Measurements from ENCODE around the gene RHBDL3. TPM values are rescaled to one million over a fixed set of nuclear protein-coding genes. Genes with fewer than 3 reads are reported as not detected.
A peak's percentile ranks its signal among the peaks of the same experiment; 100 is the strongest.

RHBDL3 gene
- total RNA-seq, 2 donors from 2014 or later: 0.33 to 0.40 TPM

- DNase-seq (ENCODE audit: low spot score) (no peak), ATAC-seq (no peak)
- H3K4me1 Mint-ChIP-seq (ENCODE audit: low read depth in 2 of 2): peaks cover 31 to 44% of the 10 kb centered on the region in 2 donors
- peak overlapping the region; percentile 0 to 26 for H3K27ac Mint-ChIP-seq
- peak overlapping the region; percentile 75 for H3K4me3 Mint-ChIP-seq
- H3K9me3 Mint-ChIP-seq: no peaks in the 10 kb centered on the region
- H3K36me3 Mint-ChIP-seq: peaks cover 24% of the 10 kb centered on the region
- H3K27me3 Mint-ChIP-seq: no peaks in the 10 kb centered on the region
Observed at GRCh38 chr17:32355649-32356377, 90.2 kb downstream of the RHBDL3 start.

GRCh38 chr17:32356378-32356743 lies 90.7 kb downstream of the RHBDL3 start:
- peak overlapping the region; percentile 75 for H3K4me3 Mint-ChIP-seq
- no peak for ATAC-seq
- H3K9me3 Mint-ChIP-seq: no peaks in the 10 kb centered on the region
- no peaks in the 10 kb centered on the region for H3K27me3 Mint-ChIP-seq
- peaks cover 34 to 48% of the 10 kb centered on the region in 2 donors for H3K4me1 Mint-ChIP-seq (ENCODE audit: low read depth in 2 of 2)
- no peak for DNase-seq (ENCODE audit: low spot score)
- H3K27ac Mint-ChIP-seq: peak overlapping the region in 1 of 2 donors; percentile 13
- H3K36me3 Mint-ChIP-seq: peaks cover 25% of the 10 kb centered on the region

GRCh38 chr17:32356750-32357149 lies 91.1 kb downstream of the RHBDL3 start:
- Mint-ChIP-seq H3K4me1 (ENCODE audit: low read depth in 2 of 2) (peaks cover 34 to 48% of the 10 kb centered on the region in 2 donors), H3K4me3 (peak overlapping the region; percentile 55), H3K9me3 (no peaks in the 10 kb centered on the region), H3K36me3 (peaks cover 27% of the 10 kb centered on the region), H3K27ac (peak overlapping the region in 1 of 2 donors; percentile 13), H3K27me3 (no peaks in the 10 kb centered on the region)
- DNase-seq (ENCODE audit: low spot score) (no peak), ATAC-seq (no peak)

DNA sequence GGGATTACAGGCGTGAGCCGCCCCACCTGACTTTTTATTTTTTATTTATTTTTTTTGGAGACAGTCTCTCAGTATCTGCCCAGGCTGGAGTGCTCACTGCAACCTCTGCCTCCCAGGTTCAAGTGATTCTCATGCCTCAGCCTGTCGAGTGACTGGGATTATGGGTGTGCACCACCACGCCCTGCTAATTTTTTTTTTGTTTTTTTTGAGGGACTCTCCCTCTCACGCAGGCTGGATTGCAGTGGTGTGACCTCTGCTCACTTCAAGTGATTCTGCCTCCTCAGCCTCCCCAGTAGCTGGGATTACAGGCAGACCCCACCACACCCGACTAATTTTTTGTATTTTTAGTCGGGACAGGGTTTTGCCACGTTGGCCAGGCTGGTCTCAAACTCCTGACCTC lies 92.0 kb downstream of the RHBDL3 start:
- DNase-seq (ENCODE audit: low spot score) (no peak), ATAC-seq (no peak)
- Mint-ChIP-seq H3K27ac (no peak overlapping the region), H3K27me3 (no peaks in the 10 kb centered on the region), H3K4me3 (no peak overlapping the region), H3K4me1 (ENCODE audit: low read depth in 2 of 2) (peaks cover 39 to 51% of the 10 kb centered on the region in 2 donors), H3K36me3 (peaks cover 33% of the 10 kb centered on the region), H3K9me3 (no peaks in the 10 kb centered on the region)

DNA sequence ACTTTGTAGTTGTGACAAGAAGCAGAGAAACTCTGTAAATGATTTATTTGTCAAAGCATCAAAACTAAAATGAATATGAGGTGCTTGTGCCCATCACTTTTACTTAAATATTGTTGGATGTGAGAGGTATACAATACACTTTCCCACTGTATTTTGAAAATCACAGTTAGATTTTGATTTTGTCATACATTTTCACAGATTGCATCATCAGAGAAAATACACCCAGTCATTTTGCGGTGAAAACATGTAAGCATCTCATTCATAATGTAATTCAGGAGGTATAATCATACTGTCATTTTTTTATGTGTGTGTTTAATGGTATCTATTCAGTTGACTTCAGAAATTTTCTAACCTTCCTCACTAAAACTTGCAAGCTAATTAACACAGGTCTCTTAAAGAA lies 95.6 kb downstream of the RHBDL3 start:
- DNase-seq (ENCODE audit: low spot score) (no peak), ATAC-seq (no peak)
- Mint-ChIP-seq H3K36me3 (peaks cover 33% of the 10 kb centered on the region), H3K9me3 (no peaks in the 10 kb centered on the region), H3K4me1 (ENCODE audit: low read depth in 2 of 2) (peaks cover 27 to 28% of the 10 kb centered on the region in 2 donors), H3K4me3 (peak overlapping the region; percentile 45), H3K27ac (peak overlapping the region; percentile 13 to 63), H3K27me3 (no peaks in the 10 kb centered on the region)

- no peaks in the 10 kb centered on the region for H3K9me3 Mint-ChIP-seq
- H3K4me3 Mint-ChIP-seq: no peak overlapping the region
- peaks cover 29% of the 10 kb centered on the region for H3K36me3 Mint-ChIP-seq
- peak in 1 of 2 donors; percentile 27 for ATAC-seq
- no peaks in the 10 kb centered on the region for H3K27me3 Mint-ChIP-seq
- H3K4me1 Mint-ChIP-seq (ENCODE audit: low read depth in 2 of 2): peaks cover 15 to 30% of the 10 kb centered on the region in 2 donors
- DNase-seq (ENCODE audit: low spot score): no peak
- peak overlapping the region; percentile 13 to 17 for H3K27ac Mint-ChIP-seq
Observed at GRCh38 chr17:32370426-32370825, 104.8 kb downstream of the RHBDL3 start.

Other genes with a start within 250 kb of the RHBDL3 start
- 10 to 100 TPM; 25.2 to 27.1 TPM for gene RHOT1, start 123.3 kb upstream of the RHBDL3 start, total RNA-seq
- gene C17orf75, start 76.3 kb downstream of the RHBDL3 start, total RNA-seq: 10 to 100 TPM; 23.2 to 24.5 TPM
- gene ZNF207, start 84.3 kb downstream of the RHBDL3 start, total RNA-seq: 100 to 1,000 TPM; 311 to 319 TPM
- gene PSMD11, start 178.7 kb downstream of the RHBDL3 start, total RNA-seq: 100 to 1,000 TPM; 179 to 203 TPM
- 1 to 10 TPM; 3.7 to 5.9 TPM for gene CDK5R1, start 221.2 kb downstream of the RHBDL3 start, total RNA-seq